BJ (cell line): ENCODE measurements around the gene TSTD2. TPM values are rescaled to one million over a fixed set of nuclear protein-coding genes. Genes with fewer than 3 reads are reported as not detected.
"Not testable (repeated sequence)": the region's sequence is repeated elsewhere in the genome, so short reads cannot be mapped to it uniquely, and the experiment has no call there.

ENCODE experiments used
- CTCF ChIA-PET: fragments of 350-600 bp; formaldehyde crosslinking; extraction: SDS; loops from one replicate; lab custom pipeline; 2021; ENCODE audit warnings: antibody characterized with exemption, inconsistent platforms; lab: Yijun Ruan, JAX
- POLR2A ChIA-PET: fragments of 300-600 bp; sonication (Branson Sonifier 250); formaldehyde crosslinking; extraction: SDS; loops from one replicate; lab custom pipeline; 2021; ENCODE audit warnings: antibody characterized with exemption; lab: Charles Lee
- DNase-seq: peaks from one replicate; pipeline ENCODE4 v3.0.0-alpha.2; 2011; ENCODE audit warnings: low read depth
- H3K27me3 ChIP-seq: 2 replicates; pipeline ENCODE4 v1.6.0; 2011; ENCODE audit warnings: low read length; ENCODE audit not compliant: control insufficient read depth, insufficient read depth
- H3K36me3 ChIP-seq: 2 replicates; pipeline ENCODE4 v1.5.1; 2011; ENCODE audit warnings: low read length; ENCODE audit not compliant: control insufficient read depth, insufficient read depth
- H3K4me3 ChIP-seq: 2 replicates; pipeline ENCODE4 v1.5.1; 2011; ENCODE audit warnings: low read depth, mild to moderate bottlenecking, control low read depth, low read length
- CTCF ChIP-seq: IDR thresholded peaks from 2 replicates; pipeline ENCODE4 v1.5.1; 2011; ENCODE audit warnings: low read depth, mild to moderate bottlenecking, control low read depth, inconsistent platforms, low read length, moderate library complexity; ENCODE audit not compliant: insufficient read depth
- polyA plus RNA-seq: library from polyadenylated mRNA; depleted of rRNA; stranded (reverse); fragments of >200 nt; gene quantifications from 2 replicates; pipeline ENCODE4 v1.2.3, GENCODE V29; 2011

TSTD2 gene
- polyA plus RNA-seq, 1 experiment, result 15.4 TPM

DNA sequence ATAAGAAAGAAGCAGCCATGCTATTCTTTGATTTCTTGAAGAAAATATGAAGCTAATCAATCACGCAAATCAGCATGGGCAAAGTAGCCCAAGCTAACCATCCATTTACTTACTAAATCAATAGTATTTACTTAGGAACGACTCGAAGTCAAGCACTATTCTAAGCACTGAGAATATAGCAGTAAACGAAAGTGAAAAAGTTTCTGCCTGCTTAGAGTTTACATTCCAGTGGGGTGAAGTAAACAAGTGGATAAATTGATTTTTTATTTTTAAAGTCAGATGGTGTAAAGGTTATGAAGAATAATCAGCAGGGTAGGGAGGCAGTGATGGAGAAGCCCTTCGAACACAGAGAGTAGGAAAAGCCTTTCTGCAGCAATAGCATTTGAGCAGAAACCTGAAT is 5.5 kb downstream of the TSTD2 start:
- CTCF ChIA-PET, result interaction anchor here (0.9 to 8.0 kb wide), 3 partner anchors 12 to 216 kb away, joined by 3 to 37 read pairs (median 8); partner anchors contain the start of gene TDRD7
- Histone ChIP-seq H3K27me3 (no peaks in the 10 kb centered on the region), H3K4me3 (no peak overlapping the region), H3K36me3 (no peaks in the 10 kb centered on the region)
- DNase-seq, result no peak
- TF ChIP-seq CTCF, result no peak
- POLR2A ChIA-PET, result no interaction called here

GRCh38 chr9:97625620-97626019 is 7.5 kb downstream of the TSTD2 start:
- H3K27me3 ChIP-seq, result no peaks in the 10 kb centered on the region
- H3K36me3 ChIP-seq, result no peaks in the 10 kb centered on the region
- ChIA-PET POLR2A (no interaction called here), CTCF (interaction anchor here (0.9 to 1.4 kb wide), 2 partner anchors 27 to 213 kb away, joined by 3 to 5 read pairs; partner anchors contain the start of gene TDRD7)
- H3K4me3 ChIP-seq, result no peak overlapping the region
- TF ChIP-seq CTCF, result no peak
- no peak for DNase-seq

DNA sequence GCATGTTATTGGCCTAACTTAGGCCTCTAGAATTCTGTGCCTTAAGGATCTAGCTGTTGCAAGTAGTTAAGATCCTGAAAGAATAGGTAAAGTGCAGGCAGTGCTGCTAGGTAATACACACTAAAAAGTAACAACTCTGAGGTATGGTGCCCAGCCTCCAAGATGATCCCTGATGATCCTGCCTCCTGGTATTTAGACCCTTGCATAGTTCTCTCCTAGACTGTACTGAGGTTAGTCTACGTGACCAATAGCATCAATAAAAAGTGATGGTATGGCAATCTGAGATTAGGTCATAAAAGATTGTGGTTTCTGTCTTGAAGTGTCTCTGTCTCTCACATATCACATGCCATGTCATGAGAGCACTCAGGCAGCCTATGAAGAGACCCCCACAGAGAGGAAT is 9.2 kb downstream of the TSTD2 start:
- DNase-seq, result no peak
- TF ChIP-seq CTCF, result no peak
- ChIA-PET CTCF (interaction anchor here (1.1 kb wide), 1 partner anchor 9 kb away, joined by 3 read pairs; no protein-coding TSS in a partner anchor), POLR2A (no interaction called here)
- Histone ChIP-seq H3K36me3 (no peaks in the 10 kb centered on the region), H3K27me3 (no peaks in the 10 kb centered on the region), H3K4me3 (no peak overlapping the region)

GRCh38 chr9:97622483-97622882 is 10.7 kb downstream of the TSTD2 start:
- H3K36me3 ChIP-seq, H3K4me3 ChIP-seq, CTCF ChIA-PET, DNase-seq, H3K27me3 ChIP-seq, POLR2A ChIA-PET: not testable (repeated sequence)

GRCh38 chr9:97620063-97620462 is 13.1 kb downstream of the TSTD2 start:
- H3K27me3 ChIP-seq, H3K36me3 ChIP-seq, DNase-seq, H3K4me3 ChIP-seq, POLR2A ChIA-PET: not testable (repeated sequence)
- CTCF ChIA-PET, result interaction anchor here (10.6 kb wide), 1 partner anchor 151 kb away, joined by 142 read pairs; no protein-coding TSS in a partner anchor

DNA sequence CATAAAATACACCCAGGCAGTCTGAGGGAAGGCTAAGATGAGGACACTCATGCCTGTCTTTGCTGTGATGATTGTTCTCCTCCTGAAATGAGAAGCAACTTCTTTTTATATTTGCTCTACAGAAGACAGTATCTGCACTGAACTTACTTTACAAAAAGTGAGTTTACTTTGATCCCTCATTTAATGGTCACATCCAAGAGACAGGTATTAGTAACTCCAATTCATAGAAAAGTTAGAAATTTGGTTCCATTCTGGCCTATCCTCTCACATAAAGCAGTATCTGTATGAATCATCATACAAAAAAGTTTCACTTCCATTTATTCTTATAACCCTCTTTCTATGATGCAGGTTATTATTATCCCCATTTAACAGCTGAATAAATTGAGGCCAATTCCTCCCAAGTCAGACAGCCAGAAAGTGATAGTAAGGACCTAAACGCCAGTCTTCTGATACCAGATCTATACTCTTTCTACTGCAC is 15.2 kb downstream of the TSTD2 start:
- ChIA-PET POLR2A (no interaction called here), CTCF (interaction anchor here (0.6 to 10.6 kb wide), 3 partner anchors 149 to 211 kb away, joined by 3 to 142 read pairs (median 3); no protein-coding TSS in a partner anchor)
- no peak overlapping the region for H3K4me3 ChIP-seq
- H3K27me3 ChIP-seq, result no peaks in the 10 kb centered on the region
- peaks cover 3% of the 10 kb centered on the region; the same call in 1 of the 2 replicates for H3K36me3 ChIP-seq
- TF ChIP-seq CTCF, result no peak
- no peak for DNase-seq
